ENCODE measurements around the gene OVOL2. TPM values are rescaled to one million over a fixed set of nuclear protein-coding genes. Genes with fewer than 3 reads are reported as not detected.

The OVOL2 gene
- total and polyA plus RNA-seq, 2 of the 4 experiments (the other 2 are of a cell fraction), result not detected

- no peaks in the 10 kb centered on the region for H3K79me1 ChIP-seq (ENCODE audit: low read depth in 1 of 2, low read length in 2 of 2)
- TF ChIP-seq SMC3 (IDR thresholded peaks at IDR 0.05; ENCODE audit: low read depth, low read length) (no peak), RAD21 (IDR thresholded peaks at IDR 0.05; ENCODE audit: low read length) (no peak), NFE2L2 (IDR thresholded peaks at IDR 0.05; ENCODE audit: low read depth, low read length) (no peak), CEBPB (IDR thresholded peaks at IDR 0.05; ENCODE audit: low read depth, low read length) (no peak), CHD1 (IDR thresholded peaks at IDR 0.05; ENCODE audit: low read depth, low read length) (no peak)
- no peak for DNase-seq
- H4K20me1 ChIP-seq (ENCODE audit: insufficient read depth, low read length), result no peaks in the 10 kb centered on the region
- intact Hi-C loops (cut with micrococcal nuclease) (no loop called here), dilution Hi-C loops (cut with HindIII; ENCODE audit: low sequenced_read_pairs, unreplicated experiment) (no loop called here), in situ Hi-C loops (cut with MboI; ENCODE audit: low sequenced_read_pairs) (no loop called here)
- H3K9ac ChIP-seq (ENCODE audit: low read depth, low read length), result no peak overlapping the region
- H3K4me2 ChIP-seq (ENCODE audit: low read depth, low read length), result no peak overlapping the region
- BruUV-seq (replicated peaks), result no TSS peak
- 0 out of 2 replicates have a peak overlapping the region, but pooled peaks have one; percentile 8 for H3K14ac ChIP-seq (replicated peaks; ENCODE audit: low read depth, low read length)
- H2AFZ ChIP-seq (replicated peaks; ENCODE audit: low read length, poor library complexity), result peak overlapping the region; percentile 17
- peaks cover 13% of the 10 kb centered on the region for H3K9me1 ChIP-seq (ENCODE audit: insufficient read depth, low read length)
- H3K23ac ChIP-seq (ENCODE audit: low read depth, low read length), result no peak overlapping the region
- no peak overlapping the region for H2BK5ac ChIP-seq (ENCODE audit: low read depth, low read length, poor library complexity, severe bottlenecking)
- H2BK20ac ChIP-seq (ENCODE audit: low read depth, low read length), result no peak overlapping the region
- no CpG with 5 or more reads among the region's 5 CpGs for WGBS, 2 experiments (ENCODE audit: extremely low coverage in 2 of 2, insufficient read length in 1 of 2)
- H2BK15ac ChIP-seq (ENCODE audit: low read depth, low read length), result no peak overlapping the region
- CTCF ChIA-PET, result no interaction called here
- H3K56ac ChIP-seq (ENCODE audit: extremely low read depth, insufficient read depth, low read length), result no peak overlapping the region
- H3K9me3 ChIP-seq (ENCODE audit: control insufficient read depth, insufficient read depth, low read length), result no peaks in the 10 kb centered on the region
- H4K5ac ChIP-seq (ENCODE audit: low read depth, low read length), result no peak overlapping the region
- H4K91ac ChIP-seq (ENCODE audit: insufficient read depth, low read depth, low read length), result no peak overlapping the region
- no peak overlapping the region for H3K27ac ChIP-seq (ENCODE audit: insufficient read depth, low read length)
- H3K18ac ChIP-seq (ENCODE audit: low read depth, low read length), result no peak overlapping the region
- H3K36me3 ChIP-seq (ENCODE audit: control insufficient read depth, insufficient read depth, low read length), result no peaks in the 10 kb centered on the region
- POLR2A ChIA-PET (ENCODE audit: unreplicated experiment), result no interaction called here
- no peak overlapping the region for H2AK5ac ChIP-seq (ENCODE audit: low read depth, low read length)
- H2AK9ac ChIP-seq (replicated peaks; ENCODE audit: low read depth, low read length, poor library complexity), result no peak overlapping the region
- no peak overlapping the region for H3K4me3 ChIP-seq (ENCODE audit: insufficient read depth, low read depth, low read length)
- peaks cover 4% of the 10 kb centered on the region; the same call in 1 of the 2 replicates for H3K27me3 ChIP-seq (ENCODE audit: control insufficient read depth, insufficient read depth, low read length)
- no peak for ATAC-seq (ENCODE audit: low read depth)
- H4K8ac ChIP-seq (ENCODE audit: low read depth in 2 of 2, low read length in 2 of 2), result no peak overlapping the region
- H2BK120ac ChIP-seq (ENCODE audit: low read depth, low read length), result no peak overlapping the region
- H3K4me1 ChIP-seq (ENCODE audit: control insufficient read depth, insufficient read depth, low read length), result peaks cover 15% of the 10 kb centered on the region; the same call in 1 of the 2 replicates
- no peak overlapping the region for H3K4ac ChIP-seq (ENCODE audit: low read depth, low read length)
Observed at GRCh38 chr20:18003897-18004296, 53.8 kb downstream of the OVOL2 start.

Data from IMR-90 (cell line).